ENCODE data around the gene GIPC1. TPM values are rescaled to one million over a fixed set of nuclear protein-coding genes. Genes with fewer than 3 reads are reported as not detected.

GIPC1 gene
- total and polyA plus RNA-seq, 8 donors = 43.7 to 154 (median 64.9) TPM

GRCh38 chr19:14497228-14497921, 1.4 kb upstream of the GIPC1 start:
- Histone ChIP-seq H3K4me1 (peaks cover 18 to 38% of the 10 kb centered on the region in 2 donors), H3K27ac (peak overlapping the region; percentile 75 to 76), H3K9me3 (no peaks in the 10 kb centered on the region), H3K4me3 (no peak overlapping the region), H3K27me3 (no peaks in the 10 kb centered on the region), H3K36me3 (peaks cover 0 to 3% of the 10 kb centered on the region in 2 donors)
- intact Hi-C loops (cut with DNase I) = no loop called here
- ATAC-seq (peak; percentile 19), DNase-seq (no peak)
- TF ChIP-seq CTCF (IDR thresholded peaks at IDR 0.05) = no peak

GRCh38 chr19:14496834-14497227, 904 bp upstream of the GIPC1 start:
- intact Hi-C loops (cut with DNase I) = no loop called here
- DNase-seq (no peak), ATAC-seq (peak; percentile 3)
- H3K4me1 ChIP-seq = peaks cover 18 to 34% of the 10 kb centered on the region in 2 donors
- H3K4me3 ChIP-seq = peak overlapping the region in 1 of 2 donors; percentile 85
- peak overlapping the region; percentile 75 to 76 for H3K27ac ChIP-seq
- peaks cover 0 to 4% of the 10 kb centered on the region in 2 donors for H3K36me3 ChIP-seq
- no peaks in the 10 kb centered on the region for H3K9me3 ChIP-seq
- no peak for TF ChIP-seq CTCF (IDR thresholded peaks at IDR 0.05)
- H3K27me3 ChIP-seq = no peaks in the 10 kb centered on the region

- no peaks in the 10 kb centered on the region for H3K9me3 ChIP-seq
- TF ChIP-seq CTCF (IDR thresholded peaks at IDR 0.05) = no peak
- H3K4me1 ChIP-seq = peaks cover 18 to 34% of the 10 kb centered on the region in 2 donors
- ATAC-seq (no peak), DNase-seq (no peak)
- H3K4me3 ChIP-seq = peak overlapping the region; percentile 85 to 87
- H3K27ac ChIP-seq = peak overlapping the region; percentile 62 to 75
- intact Hi-C loops (cut with DNase I) = no loop called here
- H3K36me3 ChIP-seq = peaks cover 0 to 15% of the 10 kb centered on the region in 2 donors
- H3K27me3 ChIP-seq = no peaks in the 10 kb centered on the region
These were observed 277 bp downstream of the GIPC1 start for GRCh38 chr19:14495672-14496028.

GRCh38 chr19:14494910-14495671, 836 bp downstream of the GIPC1 start:
- Histone ChIP-seq H3K9me3 (no peaks in the 10 kb centered on the region), H3K36me3 (peaks cover 0 to 21% of the 10 kb centered on the region in 2 donors), H3K4me1 (peaks cover 18 to 34% of the 10 kb centered on the region in 2 donors), H3K27ac (peak overlapping the region; percentile 62 to 75), H3K27me3 (no peaks in the 10 kb centered on the region), H3K4me3 (peak overlapping the region; percentile 85 to 87)
- intact Hi-C loops (cut with DNase I) = no loop called here
- ATAC-seq (peak; percentile 2), DNase-seq (no peak)
- TF ChIP-seq CTCF (IDR thresholded peaks at IDR 0.05) = no peak

- Histone ChIP-seq H3K27ac (peak overlapping the region in 1 of 2 donors; percentile 75), H3K9me3 (no peaks in the 10 kb centered on the region), H3K27me3 (no peaks in the 10 kb centered on the region), H3K36me3 (peaks cover 0 to 27% of the 10 kb centered on the region in 2 donors), H3K4me1 (peaks cover 18 to 34% of the 10 kb centered on the region in 2 donors), H3K4me3 (peak overlapping the region in 1 of 2 donors; percentile 85)
- DNase-seq (no peak), ATAC-seq (no peak)
- no peak for TF ChIP-seq CTCF (IDR thresholded peaks at IDR 0.05)
- intact Hi-C loops (cut with DNase I) = no loop called here
These were observed 1.5 kb downstream of the GIPC1 start for GRCh38 chr19:14494411-14494810.

Measured in left lung (tissue), 10 donors.